ENCODE results near the gene FAF1.

Gene FAF1

GRCh38 chr1:50852889-50853288, 107.2 kb downstream of the FAF1 start:
- no peak for DNase-seq
- H2AK5ac ChIP-seq (ENCODE audit: low read length) = no peak overlapping the region
- H3K4me3 ChIP-seq (ENCODE audit: low read depth, low read length) = no peak overlapping the region
- no peak overlapping the region for H3K23ac ChIP-seq (ENCODE audit: low read length)
- no peak overlapping the region for H4K8ac ChIP-seq (ENCODE audit: low read depth, low read length)
- H2BK120ac ChIP-seq (ENCODE audit: insufficient read depth, low read length, poor library complexity) = no peak overlapping the region
- no peak overlapping the region for H3K18ac ChIP-seq (ENCODE audit: low read length)
- no peak overlapping the region for H2BK5ac ChIP-seq (ENCODE audit: low read depth, low read length, poor library complexity)
- H3K79me2 ChIP-seq (ENCODE audit: control insufficient read depth, insufficient read depth, low read length, poor library complexity) = no peaks in the 10 kb centered on the region
- H3K27ac ChIP-seq (ENCODE audit: low read depth, low read length) = no peak overlapping the region
- no CpG with 5 or more reads among the region's 1 CpG for WGBS (ENCODE audit: extremely low coverage, insufficient coverage, insufficient read length)
- no peak overlapping the region for H4K12ac ChIP-seq (ENCODE audit: low read depth, low read length)
- H3K14ac ChIP-seq (ENCODE audit: low read length) = no peak overlapping the region
- no peaks in the 10 kb centered on the region for H3K9me3 ChIP-seq (ENCODE audit: insufficient read depth, low read depth, low read length)
- no peak overlapping the region for H2AFZ ChIP-seq (ENCODE audit: insufficient read depth, low read length, poor library complexity)
- no peaks in the 10 kb centered on the region for H3K36me3 ChIP-seq (ENCODE audit: control insufficient read depth in 1 of 2, insufficient read depth in 2 of 2, low read length in 2 of 2)
- H3K4ac ChIP-seq (ENCODE audit: low read depth, low read length) = no peak overlapping the region
- H3K4me2 ChIP-seq (ENCODE audit: low read length) = no peak overlapping the region
- no peak overlapping the region for H4K91ac ChIP-seq (ENCODE audit: low read depth, low read length)
- H2BK12ac ChIP-seq (ENCODE audit: low read length) = no peak overlapping the region
- no peak overlapping the region for H3K9ac ChIP-seq (ENCODE audit: low read length)
- no peaks in the 10 kb centered on the region for H3K79me1 ChIP-seq (ENCODE audit: low read length)
- H3K27me3 ChIP-seq (ENCODE audit: insufficient read depth, low read length) = no peaks in the 10 kb centered on the region
- H3K4me1 ChIP-seq (ENCODE audit: control insufficient read depth in 1 of 2, insufficient read depth in 2 of 2, low read length in 2 of 2) = no peaks in the 10 kb centered on the region

- no peak for DNase-seq
- Histone ChIP-seq H4K12ac (ENCODE audit: low read depth, low read length) (no peak overlapping the region), H3K36me3 (ENCODE audit: control insufficient read depth in 1 of 2, insufficient read depth in 2 of 2, low read length in 2 of 2) (no peaks in the 10 kb centered on the region), H3K9me3 (ENCODE audit: insufficient read depth, low read depth, low read length) (no peaks in the 10 kb centered on the region), H3K9ac (ENCODE audit: low read length) (no peak overlapping the region), H3K4me2 (ENCODE audit: low read length) (no peak overlapping the region), H3K27ac (ENCODE audit: low read depth, low read length) (no peak overlapping the region), H3K79me2 (ENCODE audit: control insufficient read depth, insufficient read depth, low read length, poor library complexity) (no peaks in the 10 kb centered on the region), H2AFZ (ENCODE audit: insufficient read depth, low read length, poor library complexity) (no peak overlapping the region), H2AK5ac (ENCODE audit: low read length) (no peak overlapping the region), H3K14ac (ENCODE audit: low read length) (no peak overlapping the region), H4K91ac (ENCODE audit: low read depth, low read length) (no peak overlapping the region), H3K27me3 (ENCODE audit: insufficient read depth, low read length) (no peaks in the 10 kb centered on the region), H2BK5ac (ENCODE audit: low read depth, low read length, poor library complexity) (no peak overlapping the region), H3K4ac (ENCODE audit: low read depth, low read length) (no peak overlapping the region), H3K18ac (ENCODE audit: low read length) (no peak overlapping the region), H3K79me1 (ENCODE audit: low read length) (no peaks in the 10 kb centered on the region), H3K4me3 (ENCODE audit: low read depth, low read length) (no peak overlapping the region), H4K8ac (ENCODE audit: low read depth, low read length) (no peak overlapping the region), H3K23ac (ENCODE audit: low read length) (no peak overlapping the region), H3K4me1 (ENCODE audit: control insufficient read depth in 1 of 2, insufficient read depth in 2 of 2, low read length in 2 of 2) (no peaks in the 10 kb centered on the region), H2BK12ac (ENCODE audit: low read length) (no peak overlapping the region), H2BK120ac (ENCODE audit: insufficient read depth, low read length, poor library complexity) (no peak overlapping the region)
- WGBS (ENCODE audit: extremely low coverage, insufficient coverage, insufficient read length) = no CpG with 5 or more reads among the region's 1 CpG
Observed at GRCh38 chr1:50851466-50851865, 108.6 kb downstream of the FAF1 start.

GRCh38 chr1:50851034-50851433, 109.0 kb downstream of the FAF1 start:
- Histone ChIP-seq H4K91ac (ENCODE audit: low read depth, low read length) (no peak overlapping the region), H3K14ac (ENCODE audit: low read length) (no peak overlapping the region), H3K36me3 (ENCODE audit: control insufficient read depth in 1 of 2, insufficient read depth in 2 of 2, low read length in 2 of 2) (no peaks in the 10 kb centered on the region), H3K79me2 (ENCODE audit: control insufficient read depth, insufficient read depth, low read length, poor library complexity) (no peaks in the 10 kb centered on the region), H3K9ac (ENCODE audit: low read length) (no peak overlapping the region), H2AFZ (ENCODE audit: insufficient read depth, low read length, poor library complexity) (no peak overlapping the region), H3K23ac (ENCODE audit: low read length) (no peak overlapping the region), H3K4me2 (ENCODE audit: low read length) (no peak overlapping the region), H4K12ac (ENCODE audit: low read depth, low read length) (no peak overlapping the region), H3K18ac (ENCODE audit: low read length) (no peak overlapping the region), H3K4me3 (ENCODE audit: low read depth, low read length) (no peak overlapping the region), H3K4me1 (ENCODE audit: control insufficient read depth in 1 of 2, insufficient read depth in 2 of 2, low read length in 2 of 2) (no peaks in the 10 kb centered on the region), H4K8ac (ENCODE audit: low read depth, low read length) (no peak overlapping the region), H3K27me3 (ENCODE audit: insufficient read depth, low read length) (no peaks in the 10 kb centered on the region), H2AK5ac (ENCODE audit: low read length) (no peak overlapping the region), H2BK5ac (ENCODE audit: low read depth, low read length, poor library complexity) (no peak overlapping the region), H3K27ac (ENCODE audit: low read depth, low read length) (no peak overlapping the region), H3K9me3 (ENCODE audit: insufficient read depth, low read depth, low read length) (no peaks in the 10 kb centered on the region), H2BK12ac (ENCODE audit: low read length) (no peak overlapping the region), H3K79me1 (ENCODE audit: low read length) (no peaks in the 10 kb centered on the region), H2BK120ac (ENCODE audit: insufficient read depth, low read length, poor library complexity) (no peak overlapping the region), H3K4ac (ENCODE audit: low read depth, low read length) (no peak overlapping the region)
- no peak for DNase-seq
- WGBS (ENCODE audit: extremely low coverage, insufficient coverage, insufficient read length) = no CpG with 5 or more reads among the region's 7 CpGs

GRCh38 chr1:50847303-50847702, 112.8 kb downstream of the FAF1 start:
- no peak overlapping the region for H4K8ac ChIP-seq (ENCODE audit: low read depth, low read length)
- no peaks in the 10 kb centered on the region for H3K36me3 ChIP-seq (ENCODE audit: control insufficient read depth in 1 of 2, insufficient read depth in 2 of 2, low read length in 2 of 2)
- H3K14ac ChIP-seq (ENCODE audit: low read length) = no peak overlapping the region
- H2BK120ac ChIP-seq (ENCODE audit: insufficient read depth, low read length, poor library complexity) = no peak overlapping the region
- no peak overlapping the region for H2AFZ ChIP-seq (ENCODE audit: insufficient read depth, low read length, poor library complexity)
- peaks cover 1% of the 10 kb centered on the region for H3K9me3 ChIP-seq (ENCODE audit: insufficient read depth, low read depth, low read length)
- H3K79me1 ChIP-seq (ENCODE audit: low read length) = no peaks in the 10 kb centered on the region
- H3K9ac ChIP-seq (ENCODE audit: low read length) = no peak overlapping the region
- H2AK5ac ChIP-seq (ENCODE audit: low read length) = no peak overlapping the region
- no peak overlapping the region for H3K4ac ChIP-seq (ENCODE audit: low read depth, low read length)
- H3K4me3 ChIP-seq (ENCODE audit: low read depth, low read length) = no peak overlapping the region
- no peaks in the 10 kb centered on the region for H3K4me1 ChIP-seq (ENCODE audit: control insufficient read depth in 1 of 2, insufficient read depth in 2 of 2, low read length in 2 of 2)
- H3K4me2 ChIP-seq (ENCODE audit: low read length) = no peak overlapping the region
- no peak overlapping the region for H4K12ac ChIP-seq (ENCODE audit: low read depth, low read length)
- no peak overlapping the region for H3K27ac ChIP-seq (ENCODE audit: low read depth, low read length)
- H3K23ac ChIP-seq (ENCODE audit: low read length) = no peak overlapping the region
- DNase-seq = no peak
- H4K91ac ChIP-seq (ENCODE audit: low read depth, low read length) = no peak overlapping the region
- H3K27me3 ChIP-seq (ENCODE audit: insufficient read depth, low read length) = no peaks in the 10 kb centered on the region
- no peaks in the 10 kb centered on the region for H3K79me2 ChIP-seq (ENCODE audit: control insufficient read depth, insufficient read depth, low read length, poor library complexity)
- H2BK5ac ChIP-seq (ENCODE audit: low read depth, low read length, poor library complexity) = no peak overlapping the region
- H2BK12ac ChIP-seq (ENCODE audit: low read length) = no peak overlapping the region
- no peak overlapping the region for H3K18ac ChIP-seq (ENCODE audit: low read length)
